Panc1 (cell line): ENCODE results near the gene NCDN. TPM values are rescaled to one million over a fixed set of nuclear protein-coding genes. Genes with fewer than 3 reads are reported as not detected.

ENCODE experiments used
- ATAC-seq: fragments of 200-7000 bp; cut with Tn5 transposase; 2 replicates; pipeline ENCODE4 v1.9.1; 2020; ENCODE audit warnings: mild to moderate bottlenecking, moderate library complexity
- BruUV-seq: library from RNA; stranded (reverse); fragments of 400-500 nt; replicated peaks from 2 replicates; lab custom pipeline; 2021; lab: Mats Ljungman, UMichigan
- CTCF ChIA-PET: fragments of 300-600 bp; sonication (Branson Sonifier 250); formaldehyde crosslinking; loops from one replicate; lab custom pipeline; 2022; ENCODE audit warnings: antibody characterized with exemption; lab: Charles Lee
- POLR2A ChIA-PET: fragments of 300-600 bp; sonication (Branson Sonifier 250); formaldehyde crosslinking; loops from one replicate; lab custom pipeline; 2022; ENCODE audit warnings: antibody characterized with exemption; lab: Charles Lee
- DNase-seq: peaks from one replicate; pipeline ENCODE4 v3.0.0-alpha.2; 2010; ENCODE audit warnings: low read depth, low spot score
- H3K27ac ChIP-seq: 2 replicates; pipeline ENCODE4 v1.5.1; 2011; ENCODE audit warnings: mild to moderate bottlenecking, low read length, inconsistent platforms
- H3K27me3 ChIP-seq: fragments of 200-500 bp; sonication (Bioruptor generic); 2 replicates; pipeline ENCODE4 v1.6.0; 2014; ENCODE audit warnings: low read length, inconsistent platforms; ENCODE audit not compliant: control insufficient read depth, insufficient read depth
- H3K36me3 ChIP-seq: fragments of 200-500 bp; sonication (Bioruptor generic); 2 replicates; pipeline ENCODE4 v1.5.1; 2014; ENCODE audit warnings: inconsistent platforms, mild to moderate bottlenecking, low read length, moderate library complexity; ENCODE audit not compliant: control insufficient read depth, insufficient read depth
- H3K4me1 ChIP-seq: 2 replicates; pipeline ENCODE4 v1.5.1; 2011; ENCODE audit warnings: inconsistent platforms, mild to moderate bottlenecking, low read length, moderate library complexity; ENCODE audit not compliant: control insufficient read depth, insufficient read depth
- H3K4me3 ChIP-seq, 2 experiments: 2 replicates each; pipeline ENCODE4 v1.5.1; 2011 to 2012; ENCODE audit warnings: low read depth in 2 of 2, low read length in 2 of 2, mild to moderate bottlenecking in 2 of 2, inconsistent platforms in 1 of 2, moderate library complexity in 1 of 2
- H3K9me3 ChIP-seq: fragments of 200-500 bp; sonication (Bioruptor generic); 2 replicates; pipeline ENCODE4 v1.5.1; 2014; ENCODE audit warnings: low read depth, mild to moderate bottlenecking, inconsistent platforms, low read length, moderate library complexity; ENCODE audit not compliant: control insufficient read depth, insufficient read depth
- CTCF ChIP-seq: fragments of 450-650 bp; IDR thresholded peaks from 2 replicates; pipeline ENCODE4 v1.5.1; 2017; ENCODE audit warnings: mild to moderate bottlenecking
- POLR2AphosphoS5 ChIP-seq: IDR thresholded peaks from 2 replicates; pipeline ENCODE4 v1.6.1; 2012; ENCODE audit warnings: mild to moderate bottlenecking, low read depth, low read length, moderate library complexity
- REST ChIP-seq, 2 experiments: IDR thresholded peaks; 2 replicates each; pipeline ENCODE4 v1.6.1; 2011 to 2012; ENCODE audit warnings: low read depth in 2 of 2, control low read depth in 1 of 2, low read length in 1 of 2, mild to moderate bottlenecking in 1 of 2, moderate library complexity in 1 of 2; ENCODE audit not compliant: insufficient read depth in 1 of 2
- SIN3A ChIP-seq: IDR thresholded peaks from 2 replicates; pipeline ENCODE4 v1.6.1; 2012; ENCODE audit warnings: low read depth, mild to moderate bottlenecking, low read length, moderate library complexity, borderline replicate concordance; ENCODE audit not compliant: insufficient read depth
- TCF7L2 ChIP-seq: IDR thresholded peaks from 2 replicates; pipeline ENCODE4 v1.6.1; 2011; ENCODE audit warnings: mild to moderate bottlenecking, low read depth, low read length, inconsistent platforms
- in situ Hi-C: cut with HindIII; loops from 2 replicates; pipeline ENCODE4 v1.10.0; 2016; ENCODE audit warnings: low sequenced_read_pairs, low pct_unique_long_range_greater_than_20kb
- intact Hi-C: fragments of 100-400 bp; cut with micrococcal nuclease; formaldehyde crosslinking; loops from one replicate; pipeline ENCODE4 v1.10.0; 2022; ENCODE audit not compliant: unreplicated experiment
- total RNA-seq: library from RNA; stranded (reverse); gene quantifications from one replicate; pipeline ENCODE4 v1.2.1, GENCODE V29; 2021; ENCODE audit not compliant: unreplicated experiment

NCDN gene
- total RNA-seq, 1 experiment from 2014 or later = 64.1 TPM

GRCh38 chr1:35546614-35547013 lies 11.0 kb upstream of the NCDN start:
- Histone ChIP-seq H3K9me3 (no peaks in the 10 kb centered on the region), H3K4me1 (no peaks in the 10 kb centered on the region; the same call in 1 of the 2 replicates), H3K27me3 (no peaks in the 10 kb centered on the region), H3K36me3 (peaks cover 7% of the 10 kb centered on the region; the same call in 1 of the 2 replicates), H3K4me3 (no peak overlapping the region), H3K27ac (no peak overlapping the region)
- ATAC-seq = no peak
- DNase-seq = no peak
- ChIA-PET CTCF (no interaction called here), POLR2A (no interaction called here)
- TF ChIP-seq REST (IDR thresholded peaks at IDR 0.05; ENCODE audit: insufficient read depth in 1 of 2, low read depth in 2 of 2, low read length in 1 of 2) = no peak
- no peak for TF ChIP-seq POLR2AphosphoS5
- no peak for TF ChIP-seq SIN3A
- TF ChIP-seq CTCF = no peak
- no peak for TF ChIP-seq TCF7L2
- no TSS peak for BruUV-seq
- in situ Hi-C loops = no loop called here
- intact Hi-C loops = no loop called here

- H3K4me1 ChIP-seq = peaks cover 27% of the 10 kb centered on the region
- TF ChIP-seq SIN3A = no peak
- no peak for TF ChIP-seq REST (IDR thresholded peaks at IDR 0.05; ENCODE audit: insufficient read depth in 1 of 2, low read depth in 2 of 2, low read length in 1 of 2)
- TF ChIP-seq POLR2AphosphoS5 = no peak
- intact Hi-C loops = no loop called here
- in situ Hi-C loops = no loop called here
- peaks cover 10% of the 10 kb centered on the region; the same call in 1 of the 2 replicates for H3K36me3 ChIP-seq
- no peak for DNase-seq
- H3K27ac ChIP-seq = no peak overlapping the region
- BruUV-seq = no TSS peak
- H3K4me3 ChIP-seq = no peak overlapping the region
- H3K9me3 ChIP-seq = no peaks in the 10 kb centered on the region
- CTCF ChIA-PET = no interaction called here
- ATAC-seq = no peak
- POLR2A ChIA-PET = no interaction called here
- H3K27me3 ChIP-seq = no peaks in the 10 kb centered on the region
Observed at GRCh38 chr1:35553851-35554250, 3.7 kb upstream of the NCDN start.
